ENCODE results near the gene FXYD6.
"Not testable (repeated sequence)": the region's sequence is repeated elsewhere in the genome, so short reads cannot be mapped to it uniquely, and the experiment has no call there.

GRCh38 chr11:117810056-117810451, 66.4 kb downstream of the FXYD6 start:
- not testable (repeated sequence) for TF ChIP-seq POLR2AphosphoS5 (IDR thresholded peaks at IDR 0.05; ENCODE audit: low read depth, low read length); CTCF (IDR thresholded peaks at IDR 0.05)

Data from Panc1 (cell line).